IMR-90 (cell line): Measurements from ENCODE around the gene DHFR. TPM values are rescaled to one million over a fixed set of nuclear protein-coding genes. Genes with fewer than 3 reads are reported as not detected.

Experiments used
- ATAC-seq: fragments of 200-7000 bp; cut with Tn5 transposase; 2 replicates; pipeline ENCODE4 v1.9.1; 2020; ENCODE audit warnings: low read depth, mild to moderate bottlenecking, moderate library complexity
- BruUV-seq: library from RNA; stranded (reverse); fragments of 400-500 nt; replicated peaks from 2 replicates; lab custom pipeline; 2021; lab: Mats Ljungman, UMichigan
- CTCF ChIA-PET: fragments of 300-600 bp; formaldehyde crosslinking; extraction: SDS; loops from one replicate; lab custom pipeline; 2021; ENCODE audit warnings: antibody characterized with exemption; lab: Yijun Ruan, JAX
- POLR2A ChIA-PET: fragments of 300-600 bp; sonication (Branson Sonifier 250); formaldehyde crosslinking; loops from one replicate; lab custom pipeline; 2022; ENCODE audit warnings: antibody characterized with exemption; ENCODE audit not compliant: unreplicated experiment; lab: Charles Lee
- DNase-seq: peaks from one replicate; pipeline ENCODE4 v3.0.0; 2013
- H2AFZ ChIP-seq: replicated peaks from 2 replicates; pipeline ENCODE3; 2013; ENCODE audit warnings: low read length, mild to moderate bottlenecking; ENCODE audit not compliant: poor library complexity
- H2AK5ac ChIP-seq: 2 replicates; pipeline ENCODE4 v1.6.1; 2013; ENCODE audit warnings: low read depth, low read length, inconsistent platforms
- H2AK9ac ChIP-seq: replicated peaks from 2 replicates; pipeline ENCODE3; 2013; ENCODE audit warnings: mild to moderate bottlenecking, low read depth, low read length, moderate library complexity; ENCODE audit not compliant: poor library complexity
- H2BK120ac ChIP-seq: 2 replicates; pipeline ENCODE4 v1.6.1; 2013; ENCODE audit warnings: low read depth, low read length, inconsistent platforms
- H2BK15ac ChIP-seq: 3 replicates; pipeline ENCODE4 v1.6.1; 2013; ENCODE audit warnings: low read depth, low read length, inconsistent platforms
- H2BK20ac ChIP-seq: 2 replicates; pipeline ENCODE4 v1.6.1; 2013; ENCODE audit warnings: low read depth, mild to moderate bottlenecking, inconsistent platforms, low read length, moderate library complexity
- H2BK5ac ChIP-seq: 2 replicates; pipeline ENCODE4 v1.6.1; 2013; ENCODE audit warnings: mild to moderate bottlenecking, low read depth, low read length, inconsistent platforms; ENCODE audit not compliant: poor library complexity, severe bottlenecking
- H3K14ac ChIP-seq: replicated peaks from 2 replicates; pipeline ENCODE4 v1.6.1; 2013; ENCODE audit warnings: low read depth, low read length, inconsistent platforms
- H3K18ac ChIP-seq: 2 replicates; pipeline ENCODE4 v1.6.1; 2013; ENCODE audit warnings: low read depth, low read length, control low read depth
- H3K23ac ChIP-seq: 2 replicates; pipeline ENCODE4 v1.6.1; 2013; ENCODE audit warnings: low read depth, low read length, inconsistent platforms
- H3K27ac ChIP-seq: 2 replicates; pipeline ENCODE4 v1.5.1; 2013; ENCODE audit warnings: mild to moderate bottlenecking, control low read depth, low read length; ENCODE audit not compliant: insufficient read depth
- H3K27me3 ChIP-seq: 2 replicates; pipeline ENCODE4 v1.6.1; 2013; ENCODE audit warnings: low read length; ENCODE audit not compliant: control insufficient read depth, insufficient read depth
- H3K36me3 ChIP-seq: 2 replicates; pipeline ENCODE4 v1.6.1; 2013; ENCODE audit warnings: low read length, mixed read lengths; ENCODE audit not compliant: control insufficient read depth, insufficient read depth
- H3K4ac ChIP-seq: 2 replicates; pipeline ENCODE4 v1.6.1; 2013; ENCODE audit warnings: low read depth, low read length, inconsistent platforms
- H3K4me1 ChIP-seq: 2 replicates; pipeline ENCODE4 v1.6.1; 2013; ENCODE audit warnings: low read length, mixed read lengths; ENCODE audit not compliant: control insufficient read depth, insufficient read depth
- H3K4me2 ChIP-seq: 2 replicates; pipeline ENCODE4 v1.6.1; 2013; ENCODE audit warnings: low read depth, mild to moderate bottlenecking, control low read depth, low read length, moderate library complexity
- H3K4me3 ChIP-seq: 2 replicates; pipeline ENCODE4 v1.5.1; 2013; ENCODE audit warnings: low read depth, mild to moderate bottlenecking, control low read depth, low read length, moderate library complexity; ENCODE audit not compliant: insufficient read depth
- H3K56ac ChIP-seq: 2 replicates; pipeline ENCODE4 v1.6.1; 2013; ENCODE audit warnings: low read length, inconsistent platforms; ENCODE audit not compliant: insufficient read depth; ENCODE audit errors: extremely low read depth
- H3K79me1 ChIP-seq, 2 experiments: 2 replicates each; pipeline ENCODE4 v1.6.1; 2013; ENCODE audit warnings: low read length in 2 of 2, inconsistent platforms in 1 of 2, low read depth in 1 of 2
- H3K9ac ChIP-seq: 2 replicates; pipeline ENCODE4 v1.6.1; 2013; ENCODE audit warnings: low read depth, low read length, control low read depth
- H3K9me1 ChIP-seq: 2 replicates; pipeline ENCODE4 v1.6.1; 2013; ENCODE audit warnings: low read length, inconsistent platforms; ENCODE audit not compliant: insufficient read depth
- H3K9me3 ChIP-seq: 2 replicates; pipeline ENCODE4 v1.6.1; 2013; ENCODE audit warnings: low read length; ENCODE audit not compliant: control insufficient read depth, insufficient read depth
- H4K20me1 ChIP-seq: 2 replicates; pipeline ENCODE4 v1.6.1; 2013; ENCODE audit warnings: low read length, inconsistent platforms; ENCODE audit not compliant: insufficient read depth
- H4K5ac ChIP-seq: 2 replicates; pipeline ENCODE4 v1.6.1; 2013; ENCODE audit warnings: mild to moderate bottlenecking, low read depth, low read length, control low read depth
- H4K8ac ChIP-seq, 2 experiments: 2 replicates each; pipeline ENCODE4 v1.6.1; 2013; ENCODE audit warnings: low read depth in 2 of 2, low read length in 2 of 2, control low read depth in 1 of 2, inconsistent platforms in 1 of 2
- H4K91ac ChIP-seq: 2 replicates; pipeline ENCODE4 v1.6.1; 2013; ENCODE audit warnings: low read depth, low read length, inconsistent platforms; ENCODE audit not compliant: insufficient read depth
- BHLHE40 ChIP-seq: fragments of 150-350 bp; IDR thresholded peaks from 2 replicates; pipeline ENCODE4 v1.6.1; 2016; ENCODE audit warnings: mild to moderate bottlenecking, low read depth, low read length
- CEBPB ChIP-seq: IDR thresholded peaks from 2 replicates; pipeline ENCODE4 v1.6.1; 2012; ENCODE audit warnings: low read depth, low read length, improper control_type of control experiment
- CHD1 ChIP-seq: IDR thresholded peaks from 2 replicates; pipeline ENCODE4 v1.6.1; 2012; ENCODE audit warnings: low read depth, low read length, improper control_type of control experiment
- FOS ChIP-seq: fragments of 150-350 bp; IDR thresholded peaks from 2 replicates; pipeline ENCODE4 v1.6.1; 2016; ENCODE audit warnings: low read depth, low read length
- MAFK ChIP-seq: IDR thresholded peaks from 2 replicates; pipeline ENCODE4 v1.6.1; 2012; ENCODE audit warnings: low read depth, low read length, improper control_type of control experiment
- MAZ ChIP-seq: IDR thresholded peaks from 2 replicates; pipeline ENCODE4 v1.6.1; 2012; ENCODE audit warnings: low read depth, mild to moderate bottlenecking, low read length, improper control_type of control experiment, moderate library complexity, borderline replicate concordance
- MXI1 ChIP-seq: IDR thresholded peaks from 2 replicates; pipeline ENCODE4 v1.6.1; 2012; ENCODE audit warnings: low read depth, mild to moderate bottlenecking, low read length, moderate library complexity, borderline replicate concordance
- NFE2L2 ChIP-seq: fragments of 150-350 bp; IDR thresholded peaks from 2 replicates; pipeline ENCODE4 v1.6.1; 2016; ENCODE audit warnings: low read depth, mild to moderate bottlenecking, low read length
- POLR2A ChIP-seq: IDR thresholded peaks from 2 replicates; pipeline ENCODE4 v1.6.1; 2012; ENCODE audit warnings: mild to moderate bottlenecking, low read depth, low read length
- RAD21 ChIP-seq: IDR thresholded peaks from 2 replicates; pipeline ENCODE4 v1.6.1; 2012; ENCODE audit warnings: low read length, improper control_type of control experiment
- RCOR1 ChIP-seq: IDR thresholded peaks from 2 replicates; pipeline ENCODE4 v1.6.1; 2012; ENCODE audit warnings: mild to moderate bottlenecking, low read length, improper control_type of control experiment; ENCODE audit not compliant: insufficient replicate concordance
- RFX5 ChIP-seq: IDR thresholded peaks from 2 replicates; pipeline ENCODE4 v1.8.0; 2012; ENCODE audit warnings: low read depth, mild to moderate bottlenecking, low read length, moderate library complexity
- SMC3 ChIP-seq: fragments of 150-350 bp; IDR thresholded peaks from 2 replicates; pipeline ENCODE4 v1.6.1; 2016; ENCODE audit warnings: low read depth, mild to moderate bottlenecking, antibody characterized with exemption, low read length, moderate library complexity
- WGBS, 2 experiments: methylation state at CpG; one replicate each; pipeline versions ENCODE4 v1.1.5 to v1.1.7; 2013; ENCODE audit warnings: missing lambda C conversion rate in 2 of 2; ENCODE audit not compliant: insufficient read length in 1 of 2; ENCODE audit errors: extremely low coverage in 2 of 2; 5-methylcytosine and 5-hydroxymethylcytosine counted together
- dilution Hi-C: fragments of 300-500 bp; cut with HindIII; formaldehyde crosslinking; loops from one replicate; pipeline ENCODE4 v1.14.3; 2018; ENCODE audit warnings: low sequenced_read_pairs; ENCODE audit not compliant: unreplicated experiment
- in situ Hi-C: fragments of 300-500 bp; cut with MboI; formaldehyde crosslinking; loops from 3 replicates; pipeline ENCODE4 v1.14.3; 2019; ENCODE audit warnings: low sequenced_read_pairs, inconsistent platforms, mixed read lengths
- intact Hi-C: fragments of 100-400 bp; cut with micrococcal nuclease; formaldehyde crosslinking; loops from 2 replicates; pipeline ENCODE4 v1.10.0; 2022
- polyA plus RNA-seq, 3 experiments: library from polyadenylated mRNA; depleted of rRNA; stranded (reverse); fragments of >200 nt; gene quantifications; 2 replicates each; pipeline ENCODE4 v1.2.3, GENCODE V29; 2012; ENCODE audit warnings: low replicate concordance in 1 of 3
- total RNA-seq: library from RNA; depleted of rRNA; stranded (reverse); fragments of >200 nt; gene quantifications from 2 replicates; pipeline ENCODE4 v1.2.3, GENCODE V29; 2012
- TF ChIP-seq, protein P1 (sequence below): conservative IDR thresholded peaks from 2 replicates; pipeline ENCODE4 v1.5.1; 2012; ENCODE audit warnings: mild to moderate bottlenecking, low read depth, low read length, improper control_type of control experiment
- TF ChIP-seq, protein P2 (sequence below): fragments of 150-350 bp; IDR thresholded peaks from 2 replicates; pipeline ENCODE4 v1.6.1; 2016; ENCODE audit warnings: low read depth, mild to moderate bottlenecking, low read length, moderate library complexity, borderline replicate concordance
- TF ChIP-seq, protein P3 (sequence below): fragments of 150-350 bp; IDR thresholded peaks from 2 replicates; pipeline ENCODE4 v1.6.1; 2017; ENCODE audit warnings: mild to moderate bottlenecking, antibody characterized with exemption, low read length, low read depth

The DHFR gene
- total and polyA plus RNA-seq, 2 of the 4 experiments (the other 2 are of a cell fraction) = 20.6 to 29.4 TPM

DNA sequence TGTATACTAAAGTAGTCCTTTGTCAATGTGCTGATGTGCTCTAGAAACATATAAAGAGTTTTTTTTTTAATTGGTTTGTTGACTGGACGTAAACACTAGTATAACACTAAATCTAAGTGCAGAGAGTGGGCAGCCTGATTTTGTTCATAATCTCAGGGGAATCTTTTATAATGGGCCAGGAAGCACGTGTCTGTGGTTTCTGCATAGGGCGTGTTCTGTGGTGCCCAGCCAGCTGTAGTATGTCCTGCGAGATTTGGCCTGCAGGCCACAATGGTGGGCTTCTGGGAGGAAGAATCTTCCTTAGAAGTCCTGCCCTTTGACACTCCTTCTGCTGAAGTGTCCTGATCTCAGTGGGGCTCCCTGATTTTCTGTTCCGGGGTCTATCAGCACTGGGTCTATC lies 49.0 kb upstream of the DHFR start:
- H4K91ac ChIP-seq = no peak overlapping the region
- DNase-seq (no peak), ATAC-seq (no peak)
- H3K56ac ChIP-seq = no peak overlapping the region
- no peak overlapping the region for H2AFZ ChIP-seq
- no peak overlapping the region for H3K9ac ChIP-seq
- no peak overlapping the region for H3K18ac ChIP-seq
- no peak overlapping the region for H2BK120ac ChIP-seq
- H3K79me1 ChIP-seq = peaks cover 0 to 9% of the 10 kb centered on the region in 2 experiments; a peak in 2 of 4 replicates
- H3K23ac ChIP-seq = no peak overlapping the region
- intact Hi-C loops (no loop called here), dilution Hi-C loops (no loop called here), in situ Hi-C loops (no loop called here)
- CTCF ChIA-PET = no interaction called here
- H3K4me3 ChIP-seq = no peak overlapping the region
- H4K20me1 ChIP-seq = no peaks in the 10 kb centered on the region
- no peak overlapping the region for H2AK5ac ChIP-seq
- TF ChIP-seq NFE2L2 (no peak), BHLHE40 (no peak), POLR2A (no peak), CHD1 (no peak), MXI1 (no peak), MAFK (no peak), RCOR1 (no peak), FOS (no peak), RFX5 (no peak), RAD21 (no peak), SMC3 (no peak), MAZ (no peak), CEBPB (no peak)
- TF ChIP-seq, protein P1, sequence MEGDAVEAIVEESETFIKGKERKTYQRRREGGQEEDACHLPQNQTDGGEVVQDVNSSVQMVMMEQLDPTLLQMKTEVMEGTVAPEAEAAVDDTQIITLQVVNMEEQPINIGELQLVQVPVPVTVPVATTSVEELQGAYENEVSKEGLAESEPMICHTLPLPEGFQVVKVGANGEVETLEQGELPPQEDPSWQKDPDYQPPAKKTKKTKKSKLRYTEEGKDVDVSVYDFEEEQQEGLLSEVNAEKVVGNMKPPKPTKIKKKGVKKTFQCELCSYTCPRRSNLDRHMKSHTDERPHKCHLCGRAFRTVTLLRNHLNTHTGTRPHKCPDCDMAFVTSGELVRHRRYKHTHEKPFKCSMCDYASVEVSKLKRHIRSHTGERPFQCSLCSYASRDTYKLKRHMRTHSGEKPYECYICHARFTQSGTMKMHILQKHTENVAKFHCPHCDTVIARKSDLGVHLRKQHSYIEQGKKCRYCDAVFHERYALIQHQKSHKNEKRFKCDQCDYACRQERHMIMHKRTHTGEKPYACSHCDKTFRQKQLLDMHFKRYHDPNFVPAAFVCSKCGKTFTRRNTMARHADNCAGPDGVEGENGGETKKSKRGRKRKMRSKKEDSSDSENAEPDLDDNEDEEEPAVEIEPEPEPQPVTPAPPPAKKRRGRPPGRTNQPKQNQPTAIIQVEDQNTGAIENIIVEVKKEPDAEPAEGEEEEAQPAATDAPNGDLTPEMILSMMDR = no peak
- TF ChIP-seq, protein P2, sequence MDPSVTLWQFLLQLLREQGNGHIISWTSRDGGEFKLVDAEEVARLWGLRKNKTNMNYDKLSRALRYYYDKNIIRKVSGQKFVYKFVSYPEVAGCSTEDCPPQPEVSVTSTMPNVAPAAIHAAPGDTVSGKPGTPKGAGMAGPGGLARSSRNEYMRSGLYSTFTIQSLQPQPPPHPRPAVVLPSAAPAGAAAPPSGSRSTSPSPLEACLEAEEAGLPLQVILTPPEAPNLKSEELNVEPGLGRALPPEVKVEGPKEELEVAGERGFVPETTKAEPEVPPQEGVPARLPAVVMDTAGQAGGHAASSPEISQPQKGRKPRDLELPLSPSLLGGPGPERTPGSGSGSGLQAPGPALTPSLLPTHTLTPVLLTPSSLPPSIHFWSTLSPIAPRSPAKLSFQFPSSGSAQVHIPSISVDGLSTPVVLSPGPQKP = no peak
- TF ChIP-seq, protein P3, sequence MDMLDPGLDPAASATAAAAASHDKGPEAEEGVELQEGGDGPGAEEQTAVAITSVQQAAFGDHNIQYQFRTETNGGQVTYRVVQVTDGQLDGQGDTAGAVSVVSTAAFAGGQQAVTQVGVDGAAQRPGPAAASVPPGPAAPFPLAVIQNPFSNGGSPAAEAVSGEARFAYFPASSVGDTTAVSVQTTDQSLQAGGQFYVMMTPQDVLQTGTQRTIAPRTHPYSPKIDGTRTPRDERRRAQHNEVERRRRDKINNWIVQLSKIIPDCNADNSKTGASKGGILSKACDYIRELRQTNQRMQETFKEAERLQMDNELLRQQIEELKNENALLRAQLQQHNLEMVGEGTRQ = no peak
- no peak overlapping the region for H2BK15ac ChIP-seq
- peaks cover 11% of the 10 kb centered on the region; the same call in 1 of the 2 replicates for H3K9me1 ChIP-seq
- H3K4ac ChIP-seq = no peak overlapping the region
- H3K27me3 ChIP-seq = no peaks in the 10 kb centered on the region
- H3K9me3 ChIP-seq = no peaks in the 10 kb centered on the region
- no peak overlapping the region for H3K14ac ChIP-seq
- no peak overlapping the region for H2BK5ac ChIP-seq
- no peak overlapping the region for H4K5ac ChIP-seq
- POLR2A ChIA-PET = no interaction called here
- no peak overlapping the region for H4K8ac ChIP-seq
- H3K36me3 ChIP-seq = peaks cover 11% of the 10 kb centered on the region
- no peak overlapping the region for H3K4me2 ChIP-seq
- H2AK9ac ChIP-seq = no peak overlapping the region
- no TSS peak for BruUV-seq
- WGBS, 2 experiments = 88% methylated on average over 1 of the region's 5 CpGs; no CpG with 5 or more reads in 1 of the 2 experiments
- peaks cover 5% of the 10 kb centered on the region for H3K4me1 ChIP-seq
- H3K27ac ChIP-seq = no peak overlapping the region
- H2BK20ac ChIP-seq = no peak overlapping the region
